ENCODE measurements around the gene CCN6.

Gene CCN6

DNA sequence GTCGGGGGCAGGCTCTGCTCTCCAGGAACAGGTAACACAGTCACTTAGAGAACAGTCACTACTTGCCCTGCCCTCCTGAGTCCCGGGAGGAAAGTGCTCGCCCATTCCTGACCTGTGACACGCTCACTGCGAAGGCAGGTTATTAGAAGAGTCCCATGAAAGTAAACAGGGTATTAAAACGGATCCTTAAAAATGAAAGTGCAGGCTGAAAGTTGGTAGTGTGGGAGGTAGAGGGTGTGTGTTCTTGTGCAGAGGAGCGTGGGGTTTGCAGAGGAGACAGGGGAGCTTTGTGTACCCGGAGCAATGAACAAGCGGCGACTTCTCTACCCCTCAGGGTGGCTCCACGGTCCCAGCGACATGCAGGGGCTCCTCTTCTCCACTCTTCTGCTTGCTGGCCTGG is at the start of gene CCN6:
Gene CCN6 (plus strand): TSS at position 104 of the 400 bp plus-strand sequence. CDS start 254 bp downstream, at position 358.
- in situ Hi-C loops (cut with MboI; ENCODE audit: low sequenced_read_pairs) = no loop called here

DNA sequence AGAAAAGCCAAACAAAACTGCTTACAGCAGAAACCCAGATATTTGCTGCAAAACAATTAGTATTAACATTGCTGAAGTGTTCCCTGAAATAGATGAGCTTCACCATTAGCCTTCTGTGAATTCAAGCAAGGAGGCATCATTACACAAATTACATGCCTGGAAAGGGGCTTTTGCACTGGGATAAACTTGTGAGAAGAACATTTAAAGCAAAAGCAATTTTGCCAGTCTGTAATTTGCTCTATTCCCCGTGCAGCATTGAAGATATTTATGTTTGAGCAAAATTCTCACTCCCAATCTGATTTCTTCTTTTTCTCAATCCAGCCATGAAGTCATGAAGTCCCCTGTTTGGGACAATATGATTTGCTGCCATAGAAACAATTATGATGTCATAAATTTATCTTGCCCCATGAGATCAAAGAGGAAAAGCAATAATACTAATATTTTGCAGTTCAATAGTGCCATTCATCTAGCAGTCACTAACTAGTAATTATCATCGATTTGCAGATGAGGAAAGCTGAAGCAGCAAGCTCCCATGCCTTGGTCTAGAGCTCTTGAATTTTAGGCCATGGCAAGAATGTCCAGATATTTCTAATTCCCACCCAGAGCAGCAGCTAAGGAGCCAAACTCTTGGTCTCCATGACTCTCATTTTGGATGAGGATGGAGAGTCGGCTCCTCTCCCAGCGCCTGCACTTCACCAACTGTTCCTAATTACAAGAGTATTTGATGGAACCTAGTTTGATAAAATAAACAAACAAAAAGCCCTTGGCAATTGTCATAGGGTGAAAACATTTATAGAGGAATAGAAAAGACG is 49.5 kb upstream of the CCN6 start:
- in situ Hi-C loops (cut with MboI; ENCODE audit: low sequenced_read_pairs) = loop anchor here (25.0 kb wide), 1 partner anchor 292 kb away; no protein-coding TSS in a partner anchor

DNA sequence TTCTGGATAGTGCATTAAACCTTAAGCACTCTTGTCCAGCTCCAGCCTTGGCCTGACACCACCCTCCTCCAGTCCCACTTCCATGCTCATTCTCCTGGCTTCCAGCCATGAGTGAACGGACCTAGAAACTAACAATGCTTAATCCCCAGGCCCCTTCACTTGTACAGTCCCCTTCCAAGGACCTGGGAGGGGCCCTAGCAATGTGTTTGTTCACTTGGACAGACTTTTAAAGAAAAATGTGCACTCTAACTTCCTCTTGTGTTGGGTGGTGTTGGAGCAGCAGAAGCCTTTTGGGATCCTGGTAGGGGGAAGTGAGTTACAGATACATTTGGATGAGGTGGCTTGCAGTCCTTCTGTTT is 48.9 kb upstream of the CCN6 start:
- in situ Hi-C loops (cut with MboI; ENCODE audit: low sequenced_read_pairs) = loop anchor here (25.0 kb wide), 1 partner anchor 293 kb away; no protein-coding TSS in a partner anchor

DNA sequence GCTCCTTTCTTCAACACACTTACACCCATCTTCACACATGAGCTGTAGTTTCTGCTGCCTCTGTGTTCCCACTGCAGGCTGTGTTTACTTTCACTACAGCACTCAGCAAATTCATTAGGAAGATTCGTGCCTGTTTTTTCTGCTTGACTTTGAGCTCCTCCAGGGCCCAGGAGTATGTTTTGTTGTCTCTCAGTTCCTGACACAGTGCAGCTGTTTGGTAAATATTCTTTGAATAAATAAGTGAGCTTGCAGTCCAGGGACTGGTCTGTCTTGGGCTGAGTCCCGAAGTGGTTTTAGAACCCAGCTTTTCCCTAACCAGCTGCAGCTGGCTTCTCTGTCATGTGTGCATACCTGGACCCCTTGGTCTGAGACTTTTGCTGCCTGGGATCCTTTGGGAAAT is 46.6 kb upstream of the CCN6 start:
- in situ Hi-C loops (cut with MboI; ENCODE audit: low sequenced_read_pairs) = loop anchor here (25.0 kb wide), 1 partner anchor 295 kb away; no protein-coding TSS in a partner anchor

DNA sequence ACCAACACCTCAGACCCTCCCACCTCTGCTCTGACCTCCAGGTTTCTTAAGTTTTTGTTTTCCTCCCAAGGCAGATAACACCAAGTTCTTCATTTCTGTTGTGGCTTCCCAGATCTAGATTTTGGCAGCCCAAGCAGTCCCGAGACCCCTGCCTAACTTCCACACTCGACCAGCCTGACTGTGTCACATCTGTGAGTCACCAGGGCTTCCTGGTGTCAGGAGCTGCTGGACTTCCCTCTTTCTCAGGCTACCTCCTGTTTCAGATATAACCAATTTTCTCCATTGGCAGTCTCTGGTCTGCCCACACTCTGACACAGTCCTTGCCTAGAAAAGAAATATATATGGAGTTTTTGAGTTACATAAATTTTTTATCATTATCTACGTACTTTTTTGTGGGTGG is 46.1 kb upstream of the CCN6 start:
- in situ Hi-C loops (cut with MboI; ENCODE audit: low sequenced_read_pairs) = loop anchor here (25.0 kb wide), 1 partner anchor 296 kb away; no protein-coding TSS in a partner anchor

DNA sequence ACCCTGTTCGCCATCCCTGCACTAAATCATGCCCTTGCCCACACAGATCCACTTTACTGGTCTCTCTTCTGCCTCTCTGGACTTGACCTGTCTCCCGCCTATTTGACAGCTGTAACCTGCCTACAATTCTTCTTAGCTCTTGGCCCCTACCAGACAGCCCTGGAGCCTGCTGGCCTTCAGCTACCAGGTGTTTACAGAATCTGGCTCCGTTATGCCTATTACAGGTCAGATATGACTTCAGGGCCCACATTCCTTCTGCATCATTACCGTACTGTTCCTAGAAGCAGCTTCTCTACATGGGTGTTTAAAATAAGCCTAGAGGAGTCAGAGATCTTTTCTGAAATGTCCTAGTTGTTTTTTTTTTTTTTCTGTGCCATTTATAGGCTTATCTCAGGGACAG is 45.4 kb upstream of the CCN6 start:
- in situ Hi-C loops (cut with MboI; ENCODE audit: low sequenced_read_pairs) = loop anchor here (25.0 kb wide), 1 partner anchor 296 kb away; no protein-coding TSS in a partner anchor

DNA sequence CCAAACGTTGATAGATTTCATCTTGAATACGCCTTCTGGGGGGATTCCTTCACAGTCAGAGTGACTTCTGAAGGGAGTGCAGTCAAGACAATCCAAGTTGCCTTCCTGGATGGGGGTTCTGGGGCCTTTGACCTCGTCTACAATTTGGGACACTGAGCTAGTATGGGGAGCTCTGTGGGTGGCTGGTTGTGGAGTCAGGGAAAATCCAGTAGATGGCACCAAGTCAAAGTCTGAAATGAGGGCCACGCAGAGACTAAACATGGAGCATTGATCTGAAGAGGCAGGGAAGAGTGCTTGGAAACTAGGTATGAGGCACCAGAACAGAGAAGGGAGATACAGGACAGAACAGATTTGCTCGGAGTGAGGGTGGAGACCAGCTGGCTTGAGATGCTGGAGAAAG is 43.6 kb upstream of the CCN6 start:
- in situ Hi-C loops (cut with MboI; ENCODE audit: low sequenced_read_pairs) = loop anchor here (25.0 kb wide), 1 partner anchor 298 kb away; no protein-coding TSS in a partner anchor

DNA sequence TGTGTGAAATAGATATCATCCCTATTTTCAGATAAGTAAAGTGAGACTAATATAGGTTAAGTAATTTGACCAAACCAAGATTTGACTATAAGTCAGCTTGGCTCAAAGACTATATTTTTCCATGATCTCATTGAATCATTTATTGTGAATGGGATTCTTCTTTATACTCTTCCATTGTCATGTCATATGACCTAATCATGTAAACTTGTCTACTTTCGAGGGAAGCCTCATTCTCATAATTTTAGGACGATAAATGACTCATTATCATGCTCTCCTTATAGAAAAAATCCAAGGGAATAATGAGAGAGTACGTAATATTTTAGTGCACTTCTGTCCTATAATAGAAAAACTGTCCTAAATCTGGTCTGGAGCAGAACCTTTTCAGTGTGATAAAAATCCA is 40.9 kb upstream of the CCN6 start:
- in situ Hi-C loops (cut with MboI; ENCODE audit: low sequenced_read_pairs) = loop anchor here (25.0 kb wide), 1 partner anchor 301 kb away; no protein-coding TSS in a partner anchor

DNA sequence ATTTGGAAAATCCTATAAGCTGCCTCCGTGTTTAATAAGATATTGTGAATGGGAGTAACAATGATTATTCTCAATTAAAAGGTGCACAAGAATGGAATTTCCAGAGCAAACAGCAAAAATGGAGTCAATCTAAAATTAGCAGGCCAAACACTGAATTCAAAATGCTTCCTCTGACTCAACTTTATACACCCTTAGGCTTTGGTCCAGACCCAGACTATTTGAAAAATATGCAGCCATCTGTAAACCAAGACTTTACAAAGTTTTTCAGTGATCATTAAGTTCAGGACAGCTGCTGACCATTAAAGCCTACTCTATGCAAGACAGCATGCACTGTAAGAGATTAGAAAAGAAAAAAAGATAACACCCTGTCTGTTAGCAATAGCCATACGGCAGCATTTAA is 39.4 kb upstream of the CCN6 start:
- in situ Hi-C loops (cut with MboI; ENCODE audit: low sequenced_read_pairs) = loop anchor here (25.0 kb wide), 1 partner anchor 302 kb away; no protein-coding TSS in a partner anchor

DNA sequence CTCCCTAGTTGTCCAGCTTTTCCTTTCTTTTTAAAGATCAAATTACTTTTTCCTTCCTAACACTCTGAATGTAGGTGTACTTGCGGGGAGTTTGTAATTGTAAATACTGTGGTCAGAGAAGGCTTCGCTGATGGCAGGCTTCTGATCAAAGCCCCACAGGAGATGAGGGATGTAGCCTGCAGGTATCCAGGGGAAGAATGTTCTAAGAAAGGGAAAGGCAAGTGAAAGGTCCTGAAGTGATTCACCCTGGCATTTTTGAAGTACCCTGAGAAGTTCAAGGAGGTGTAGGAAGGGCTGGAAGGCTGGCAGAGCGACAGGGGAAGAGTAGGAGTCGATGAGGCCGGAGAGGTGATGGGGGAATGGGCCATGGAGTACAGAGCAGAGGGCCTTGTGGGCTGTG is 38.2 kb upstream of the CCN6 start:
- in situ Hi-C loops (cut with MboI; ENCODE audit: low sequenced_read_pairs) = loop anchor here (25.0 kb wide), 1 partner anchor 303 kb away; no protein-coding TSS in a partner anchor

DNA sequence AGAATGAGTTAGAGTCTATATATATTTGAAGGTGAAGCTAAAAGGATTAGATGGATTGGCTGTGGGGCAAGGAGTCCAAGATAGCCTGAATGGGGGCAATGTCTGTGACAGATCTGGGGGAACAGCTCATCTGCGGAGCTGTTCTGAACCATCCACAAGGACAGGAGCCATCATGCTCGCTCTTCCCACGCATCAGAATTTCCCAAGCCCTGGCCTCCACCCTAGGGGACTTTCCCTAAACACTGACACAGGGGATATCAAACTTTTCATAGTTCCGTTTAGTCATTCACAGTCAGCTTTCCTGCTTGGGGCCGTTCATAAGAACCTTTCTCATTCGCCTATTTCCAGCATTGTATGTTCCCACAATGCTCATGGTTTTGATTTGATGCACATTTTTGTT is 37.6 kb upstream of the CCN6 start:
- in situ Hi-C loops (cut with MboI; ENCODE audit: low sequenced_read_pairs) = loop anchor here (25.0 kb wide), 1 partner anchor 304 kb away; no protein-coding TSS in a partner anchor

DNA sequence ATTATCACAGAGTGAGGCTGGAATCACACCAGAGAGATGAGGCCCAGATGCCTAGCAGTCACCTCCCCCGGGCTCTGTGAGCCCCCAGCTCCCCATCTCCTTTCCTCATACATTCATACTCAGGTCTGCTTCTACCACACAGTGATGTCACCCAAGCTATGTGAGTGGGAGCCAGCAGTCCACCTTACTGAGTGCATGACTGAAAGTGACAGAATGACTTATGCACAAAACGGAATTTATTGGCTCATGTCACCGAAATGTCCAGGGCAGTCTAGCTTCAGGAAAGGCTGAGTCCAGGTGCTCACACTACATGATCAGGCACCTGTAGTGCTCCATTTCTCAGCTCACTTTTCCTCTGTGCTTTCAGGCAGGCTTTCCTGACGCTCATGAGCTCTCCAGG is 36.7 kb upstream of the CCN6 start:
- in situ Hi-C loops (cut with MboI; ENCODE audit: low sequenced_read_pairs) = loop anchor here (25.0 kb wide), 1 partner anchor 305 kb away; no protein-coding TSS in a partner anchor

DNA sequence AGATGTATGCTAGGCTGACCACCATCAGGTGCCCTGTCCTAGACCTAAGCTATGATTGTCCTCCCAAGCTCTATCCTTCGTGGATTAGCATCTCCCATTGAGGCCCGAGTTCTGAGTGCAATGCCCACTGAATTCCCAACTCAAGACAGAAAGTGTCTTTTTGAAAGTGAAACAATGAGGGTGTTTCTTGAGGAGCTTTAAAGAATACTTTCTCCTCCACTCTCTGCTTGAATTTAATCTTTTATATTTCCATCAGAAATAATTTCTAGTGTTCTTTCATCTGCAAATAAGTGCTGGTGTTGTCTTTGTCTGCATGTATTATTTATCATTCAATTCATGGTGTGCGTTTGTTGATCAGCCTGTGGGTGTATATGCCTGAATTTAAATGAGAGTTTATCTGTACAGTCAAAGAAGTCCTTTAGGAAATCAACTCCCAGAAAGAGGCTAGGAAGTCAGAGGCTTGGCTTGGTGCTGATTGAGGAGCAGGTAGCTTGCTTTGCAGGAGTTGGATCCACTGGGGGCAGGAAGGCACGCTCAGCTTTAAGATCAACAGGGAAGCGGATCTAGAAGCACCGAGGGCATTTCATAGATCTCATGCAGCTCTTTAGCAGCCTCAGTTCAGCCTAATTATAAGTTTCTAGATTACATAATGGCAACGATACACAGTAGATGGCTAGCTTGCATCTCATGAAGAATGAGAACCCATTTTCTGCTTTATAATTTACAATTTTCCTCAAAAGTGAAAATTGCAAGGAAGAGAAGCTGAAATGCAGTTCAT is 36.0 kb upstream of the CCN6 start:
- in situ Hi-C loops (cut with MboI; ENCODE audit: low sequenced_read_pairs) = loop anchor here (25.0 kb wide), 1 partner anchor 306 kb away; no protein-coding TSS in a partner anchor

DNA sequence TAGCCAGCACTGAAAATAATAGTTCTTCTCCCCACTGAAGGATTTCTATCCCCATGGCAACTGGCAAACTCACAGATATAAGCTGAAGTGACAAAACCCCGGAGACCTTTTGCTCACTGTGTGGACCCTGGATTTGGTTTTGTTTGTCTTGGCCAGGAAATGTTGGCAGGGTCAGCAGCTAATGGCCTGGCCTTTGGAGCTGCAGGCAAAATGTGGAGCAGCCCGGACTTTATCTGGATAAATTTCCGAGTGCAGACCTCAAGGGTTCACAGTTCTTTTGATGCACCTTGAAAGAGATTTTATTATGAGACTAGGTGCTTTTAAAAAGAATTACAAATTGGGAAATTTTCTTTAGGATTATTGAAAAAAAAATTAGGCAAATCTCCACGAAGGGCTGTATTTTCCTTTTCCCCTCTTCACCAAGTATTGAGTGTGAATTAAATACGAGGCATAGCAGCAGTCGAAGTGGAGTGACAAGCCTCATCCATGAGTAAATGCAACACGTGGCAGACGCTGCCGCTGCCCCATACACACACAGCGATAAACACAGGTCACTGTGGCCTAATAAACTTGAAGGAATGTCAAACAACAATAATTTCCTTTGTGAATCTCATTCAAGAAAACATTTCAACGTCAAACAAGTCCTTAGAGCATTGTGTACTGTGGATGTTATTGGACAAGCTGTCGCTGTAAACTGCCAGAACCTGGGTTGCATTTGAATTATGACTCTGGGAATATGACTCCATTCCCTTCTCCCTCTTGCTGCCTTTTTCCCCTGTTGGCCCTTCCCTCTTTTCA is 35.1 kb upstream of the CCN6 start:
- in situ Hi-C loops (cut with MboI; ENCODE audit: low sequenced_read_pairs) = loop anchor here (25.0 kb wide), 1 partner anchor 307 kb away; no protein-coding TSS in a partner anchor

DNA sequence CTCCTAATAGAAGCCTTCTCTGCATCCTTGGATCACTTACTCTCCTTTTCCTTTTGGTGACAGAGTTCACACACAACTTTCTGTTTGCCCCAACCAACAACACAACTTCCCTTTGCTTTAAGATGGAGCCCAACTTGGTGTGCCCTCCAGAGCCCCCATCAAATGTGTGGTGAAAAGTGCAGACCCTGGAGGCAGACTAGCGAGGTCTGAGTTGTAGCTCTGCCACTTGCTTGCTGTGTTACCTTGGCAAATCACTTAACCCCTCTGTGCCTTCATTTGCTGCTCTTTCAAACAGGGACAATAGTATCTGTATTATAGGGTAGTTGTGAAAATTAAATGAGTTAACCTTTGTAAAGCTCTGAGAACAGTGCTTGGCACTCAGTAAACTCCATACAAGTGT is 34.3 kb upstream of the CCN6 start:
- in situ Hi-C loops (cut with MboI; ENCODE audit: low sequenced_read_pairs) = loop anchor here (25.0 kb wide), 1 partner anchor 307 kb away; no protein-coding TSS in a partner anchor

DNA sequence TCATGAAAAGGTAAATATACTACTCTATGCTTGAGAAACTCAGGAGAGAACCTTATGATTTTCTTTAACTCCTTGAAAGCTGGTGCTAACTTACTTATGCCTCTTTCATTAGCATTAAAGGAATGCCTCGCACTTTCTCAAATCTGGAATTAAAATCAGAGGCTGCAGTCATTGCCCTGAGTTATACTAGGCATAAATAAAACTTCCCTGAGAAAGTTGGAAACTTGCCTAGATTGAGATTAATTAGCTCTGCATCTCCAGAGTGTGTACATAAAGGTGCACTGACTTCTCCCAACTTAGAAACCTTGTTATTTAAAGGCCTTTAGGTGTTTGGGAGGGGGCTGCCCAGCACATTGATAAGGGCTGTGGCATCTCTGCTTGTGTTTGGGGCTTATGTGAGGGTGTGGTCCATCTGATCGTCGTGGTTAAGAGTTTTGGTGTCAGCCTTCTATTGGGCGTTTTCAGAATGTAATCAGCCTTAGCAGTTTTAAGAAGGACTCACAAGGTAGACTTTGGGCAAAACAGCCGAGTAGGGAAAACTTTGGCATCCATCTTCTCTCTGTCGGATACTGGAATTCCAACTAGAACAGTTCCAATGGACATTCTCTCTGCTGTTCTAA is 32.1 kb upstream of the CCN6 start:
- in situ Hi-C loops (cut with MboI; ENCODE audit: low sequenced_read_pairs) = loop anchor here (25.0 kb wide), 1 partner anchor 310 kb away; no protein-coding TSS in a partner anchor

DNA sequence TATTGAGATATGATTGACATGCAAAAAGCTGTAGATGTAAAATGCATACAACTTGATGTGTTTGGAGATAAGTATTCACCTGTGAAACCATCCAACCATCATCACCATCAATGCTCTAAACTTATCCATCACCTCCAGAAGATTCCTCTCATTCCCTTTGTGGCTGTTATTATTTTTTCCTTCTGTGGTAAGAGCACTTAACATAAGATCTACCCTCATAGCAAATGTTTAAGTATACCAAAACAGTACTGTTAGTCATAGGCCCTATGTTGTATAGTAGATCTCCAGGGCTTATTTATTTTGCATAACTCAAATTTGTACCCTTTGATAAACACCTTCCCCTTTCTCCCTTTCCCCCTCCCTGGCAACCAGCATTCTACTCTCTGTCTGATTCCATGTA is 31.2 kb upstream of the CCN6 start:
- in situ Hi-C loops (cut with MboI; ENCODE audit: low sequenced_read_pairs) = loop anchor here (25.0 kb wide), 1 partner anchor 310 kb away; no protein-coding TSS in a partner anchor

DNA sequence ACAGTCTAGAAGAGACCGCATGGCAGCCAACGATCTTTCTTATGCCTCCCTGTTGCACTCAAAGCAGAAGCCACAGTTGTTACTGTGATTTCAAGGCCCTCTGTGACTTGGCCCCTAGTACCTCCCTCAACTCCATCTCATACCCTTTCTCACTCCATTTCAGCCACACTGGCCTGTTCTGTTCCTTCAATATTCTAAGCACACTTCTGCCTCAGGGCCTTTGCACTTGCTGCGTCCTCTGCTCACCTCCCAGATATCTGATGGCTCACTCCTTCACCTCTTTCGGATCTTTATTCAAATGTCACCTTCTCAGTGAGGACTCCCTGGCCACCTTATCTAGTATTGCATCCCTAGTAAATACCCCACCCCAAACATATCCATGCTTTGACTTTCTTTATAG is 29.4 kb upstream of the CCN6 start:
- in situ Hi-C loops (cut with MboI; ENCODE audit: low sequenced_read_pairs) = loop anchor here (25.0 kb wide), 1 partner anchor 312 kb away; no protein-coding TSS in a partner anchor

DNA sequence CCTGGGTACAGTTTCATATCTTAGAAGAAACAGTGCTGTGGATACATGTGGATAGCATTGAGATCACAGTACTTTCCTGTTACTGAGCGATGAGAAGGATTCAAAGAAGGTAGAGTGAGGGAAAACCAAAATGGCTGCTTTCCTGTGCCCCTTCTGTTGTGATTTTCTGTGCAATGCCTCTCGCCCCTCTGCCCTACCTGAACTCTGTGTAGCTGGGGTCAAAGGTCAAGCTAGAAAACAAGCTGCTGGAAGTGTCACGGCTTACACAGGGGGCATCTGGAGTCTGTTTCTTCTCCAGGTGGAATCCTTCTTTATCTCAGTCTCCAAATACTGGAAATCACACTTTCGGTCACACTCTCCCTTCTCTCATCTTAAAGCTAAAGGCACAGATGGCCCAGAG is 27.0 kb upstream of the CCN6 start:
- in situ Hi-C loops (cut with MboI; ENCODE audit: low sequenced_read_pairs) = no loop called here
